SHP77 treated with DMSO at 0.1 percent for 48 hours (cell line): ENCODE data around the gene ZRANB1.

ENCODE experiments used
- DNase-seq: peaks from one replicate; lab custom pipeline; 2025; lab: John Stamatoyannopoulos, UW

The ZRANB1 gene

GRCh38 chr10:125005312-125006187, 63.6 kb downstream of the ZRANB1 start:
- no peak for DNase-seq

- DNase-seq, result no peak
Measured at GRCh38 chr10:125006188-125006680, 64.3 kb downstream of the ZRANB1 start.

GRCh38 chr10:125006921-125007426, 65.1 kb downstream of the ZRANB1 start:
- no peak for DNase-seq

- no peak for DNase-seq
Measured at GRCh38 chr10:125007436-125007835, 65.5 kb downstream of the ZRANB1 start.

GRCh38 chr10:125008689-125009638, 67.0 kb downstream of the ZRANB1 start:
- no peak for DNase-seq

- no peak for DNase-seq
Measured at GRCh38 chr10:125009661-125010161, 67.8 kb downstream of the ZRANB1 start.

GRCh38 chr10:125010362-125010761, 68.4 kb downstream of the ZRANB1 start:
- no peak for DNase-seq

GRCh38 chr10:125011171-125011925, 69.4 kb downstream of the ZRANB1 start:
- DNase-seq, result no peak

- no peak for DNase-seq
Measured at GRCh38 chr10:125011926-125012705, 70.2 kb downstream of the ZRANB1 start.

- no peak for DNase-seq
Measured at GRCh38 chr10:125012851-125013528, 71.1 kb downstream of the ZRANB1 start.

GRCh38 chr10:125013529-125013872, 71.6 kb downstream of the ZRANB1 start:
- DNase-seq, result no peak

GRCh38 chr10:125014086-125014830, 72.3 kb downstream of the ZRANB1 start:
- DNase-seq, result no peak

GRCh38 chr10:125014836-125015355, 73.0 kb downstream of the ZRANB1 start:
- DNase-seq, result no peak

- no peak for DNase-seq
Measured at GRCh38 chr10:125015356-125015944, 73.5 kb downstream of the ZRANB1 start.

GRCh38 chr10:125016123-125016522, 74.2 kb downstream of the ZRANB1 start:
- DNase-seq, result no peak

- no peak for DNase-seq
Measured at GRCh38 chr10:125016611-125017202, 74.8 kb downstream of the ZRANB1 start.

- DNase-seq, result peak; percentile 63
Measured at GRCh38 chr10:125017547-125018298, 75.8 kb downstream of the ZRANB1 start.
